ENCODE results near the gene PKDREJ.

DNA sequence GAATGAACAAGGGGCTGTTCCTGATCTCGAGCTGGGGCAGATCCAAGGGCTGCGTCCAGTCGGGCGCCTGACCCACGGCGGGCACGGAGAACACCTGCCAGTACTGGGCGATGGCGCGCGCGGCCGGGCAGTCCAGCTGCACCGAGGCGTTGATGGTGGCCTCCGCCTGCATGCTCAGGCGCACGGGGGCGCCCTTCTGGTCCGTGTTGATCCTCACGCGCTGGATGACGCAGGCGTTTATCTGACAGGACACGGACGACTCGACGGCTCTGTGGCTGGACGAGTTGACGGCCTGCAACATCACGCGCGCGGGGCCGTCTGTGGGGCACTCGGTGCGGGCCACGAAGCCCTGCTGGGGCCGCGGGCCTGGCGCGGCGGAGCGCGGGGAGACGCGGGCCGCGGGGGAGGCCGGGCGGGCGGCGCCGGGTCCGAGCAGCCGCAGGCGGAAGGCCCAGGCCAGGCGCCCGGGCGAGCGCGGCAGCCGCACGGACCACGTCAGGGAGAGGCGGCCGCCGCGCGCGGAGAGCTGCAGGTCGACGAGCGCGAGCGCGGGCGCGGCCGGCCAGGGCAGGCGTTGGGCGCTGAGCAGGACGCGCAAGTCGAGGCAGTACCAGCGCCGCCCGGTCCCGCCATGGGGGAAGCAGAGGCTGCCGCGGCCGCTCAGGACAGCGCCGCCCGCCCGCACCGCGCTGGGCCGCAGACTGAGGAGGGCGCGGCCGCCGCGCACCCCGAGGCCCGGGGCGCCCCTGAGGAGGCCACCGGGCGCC lies 511 bp downstream of the PKDREJ start:
- TF ChIP-seq CTCF (optimal IDR thresholded peaks at IDR 0.05 in 1 of 3, IDR thresholded peaks at IDR 0.05 in 1 of 3, conservative IDR thresholded peaks at IDR 0.05 in 1 of 3; ENCODE audit: extremely low read depth in 1 of 3, insufficient read depth in 2 of 3, low read length in 3 of 3), result peak; percentile 16 to 58 (median 17)
- TF ChIP-seq EZH2 (IDR thresholded peaks at IDR 0.05; ENCODE audit: low read length), result no peak

Data from keratinocyte (primary cell).